GM19324 (cell line): Measurements from ENCODE around the gene JMJD4.

ENCODE experiments used
- ATAC-seq: cut with Tn5 transposase; IDR thresholded peaks from one replicate; pipeline ENCODE4 v1.9.1; 2021; ENCODE audit warnings: mild to moderate bottlenecking, moderate library complexity; ENCODE audit not compliant: unreplicated experiment, low FRiP score

JMJD4 gene, protein sequence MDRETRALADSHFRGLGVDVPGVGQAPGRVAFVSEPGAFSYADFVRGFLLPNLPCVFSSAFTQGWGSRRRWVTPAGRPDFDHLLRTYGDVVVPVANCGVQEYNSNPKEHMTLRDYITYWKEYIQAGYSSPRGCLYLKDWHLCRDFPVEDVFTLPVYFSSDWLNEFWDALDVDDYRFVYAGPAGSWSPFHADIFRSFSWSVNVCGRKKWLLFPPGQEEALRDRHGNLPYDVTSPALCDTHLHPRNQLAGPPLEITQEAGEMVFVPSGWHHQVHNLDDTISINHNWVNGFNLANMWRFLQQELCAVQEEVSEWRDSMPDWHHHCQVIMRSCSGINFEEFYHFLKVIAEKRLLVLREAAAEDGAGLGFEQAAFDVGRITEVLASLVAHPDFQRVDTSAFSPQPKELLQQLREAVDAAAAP

DNA sequence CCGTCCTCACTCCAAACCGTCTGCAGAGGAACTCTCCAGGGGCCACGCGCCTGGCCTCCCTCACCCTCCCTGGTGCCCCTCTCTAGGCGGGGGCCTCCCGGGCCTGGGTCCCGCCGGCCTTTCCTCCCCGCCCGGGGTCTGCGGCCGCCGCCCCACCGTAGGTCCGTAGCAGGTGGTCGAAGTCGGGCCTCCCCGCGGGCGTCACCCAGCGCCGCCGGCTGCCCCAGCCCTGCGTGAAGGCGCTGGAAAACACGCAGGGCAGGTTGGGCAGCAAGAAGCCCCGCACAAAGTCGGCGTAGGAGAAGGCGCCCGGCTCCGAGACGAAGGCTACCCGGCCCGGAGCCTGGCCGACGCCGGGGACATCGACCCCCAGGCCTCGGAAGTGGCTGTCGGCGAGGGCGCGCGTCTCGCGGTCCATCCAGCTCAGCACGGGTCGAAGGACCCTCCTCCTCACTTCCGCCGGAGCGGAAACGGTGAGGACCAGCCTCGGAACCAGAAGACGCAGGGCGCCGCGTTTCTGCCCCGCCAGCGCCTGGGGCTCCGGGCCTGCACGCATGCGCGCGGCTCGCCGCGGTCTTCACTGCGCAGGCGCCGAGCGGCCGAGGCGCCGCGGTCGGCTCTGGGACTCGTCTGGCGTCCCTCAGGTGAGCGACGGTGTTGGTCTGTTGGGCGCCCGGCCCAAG is at the start of gene JMJD4, which contains the start of gene SNAP47:
TSS of gene JMJD4 (minus strand) at position 447 of the 683 bp plus-strand sequence. CDS start at position 418, 29 bp downstream.
TSS of gene SNAP47 (plus strand) at position 580 of the 683 bp plus-strand sequence. CDS start 12,302 bp downstream, outside the sequence.
- peak; percentile 97 for ATAC-seq

DNA sequence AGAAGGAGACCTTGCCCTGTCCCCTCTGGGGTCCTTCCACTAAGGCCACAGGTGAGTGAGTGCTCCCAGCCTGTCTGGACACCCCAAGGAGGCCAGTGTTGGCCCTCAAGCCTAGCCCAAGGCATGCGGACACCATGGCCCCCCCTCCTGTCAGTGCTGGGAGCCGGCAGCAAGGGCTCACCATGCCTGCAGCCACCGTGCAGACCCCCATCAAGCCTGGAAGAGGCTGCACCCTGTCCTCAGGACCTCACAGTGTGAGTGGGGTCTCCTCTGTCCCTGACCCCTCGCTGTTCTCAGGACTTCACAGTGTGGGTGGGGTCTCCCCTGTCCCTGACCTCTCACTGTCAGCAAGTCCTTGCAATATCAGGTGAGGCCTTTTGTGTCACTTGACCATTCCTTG is 47.1 kb upstream of the JMJD4 start:
- ATAC-seq: no peak

DNA sequence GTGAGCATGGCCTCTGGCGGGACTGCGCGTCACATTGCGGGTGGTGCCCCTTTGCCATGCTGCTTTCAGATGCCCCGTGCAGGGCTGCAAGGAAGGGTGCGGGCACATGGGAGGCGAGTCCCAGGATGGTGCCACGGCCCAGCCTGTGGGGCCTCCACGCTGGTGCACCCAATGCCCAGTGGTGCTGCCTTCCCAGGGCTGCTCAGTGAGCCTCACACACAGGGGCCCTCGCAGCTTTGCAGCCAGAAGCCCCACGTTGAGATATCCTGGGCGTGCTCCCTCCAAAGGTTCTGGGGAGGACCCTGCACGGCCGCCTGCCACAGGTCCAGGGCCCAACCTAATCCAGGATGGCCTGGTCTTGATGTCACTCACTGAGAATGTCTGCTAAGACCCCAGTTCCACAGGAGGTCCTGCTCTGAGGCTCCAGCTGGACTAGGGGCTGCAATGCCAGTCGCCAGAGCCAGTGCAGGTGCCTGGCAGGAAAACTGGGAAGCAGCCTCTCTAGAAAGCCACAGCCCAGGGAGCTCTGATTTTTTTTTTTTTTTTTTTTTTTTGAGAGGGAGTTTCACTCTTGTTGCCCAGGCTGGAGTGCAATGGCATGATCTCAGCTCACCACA is 46.3 kb upstream of the JMJD4 start:
- no peak for ATAC-seq

DNA sequence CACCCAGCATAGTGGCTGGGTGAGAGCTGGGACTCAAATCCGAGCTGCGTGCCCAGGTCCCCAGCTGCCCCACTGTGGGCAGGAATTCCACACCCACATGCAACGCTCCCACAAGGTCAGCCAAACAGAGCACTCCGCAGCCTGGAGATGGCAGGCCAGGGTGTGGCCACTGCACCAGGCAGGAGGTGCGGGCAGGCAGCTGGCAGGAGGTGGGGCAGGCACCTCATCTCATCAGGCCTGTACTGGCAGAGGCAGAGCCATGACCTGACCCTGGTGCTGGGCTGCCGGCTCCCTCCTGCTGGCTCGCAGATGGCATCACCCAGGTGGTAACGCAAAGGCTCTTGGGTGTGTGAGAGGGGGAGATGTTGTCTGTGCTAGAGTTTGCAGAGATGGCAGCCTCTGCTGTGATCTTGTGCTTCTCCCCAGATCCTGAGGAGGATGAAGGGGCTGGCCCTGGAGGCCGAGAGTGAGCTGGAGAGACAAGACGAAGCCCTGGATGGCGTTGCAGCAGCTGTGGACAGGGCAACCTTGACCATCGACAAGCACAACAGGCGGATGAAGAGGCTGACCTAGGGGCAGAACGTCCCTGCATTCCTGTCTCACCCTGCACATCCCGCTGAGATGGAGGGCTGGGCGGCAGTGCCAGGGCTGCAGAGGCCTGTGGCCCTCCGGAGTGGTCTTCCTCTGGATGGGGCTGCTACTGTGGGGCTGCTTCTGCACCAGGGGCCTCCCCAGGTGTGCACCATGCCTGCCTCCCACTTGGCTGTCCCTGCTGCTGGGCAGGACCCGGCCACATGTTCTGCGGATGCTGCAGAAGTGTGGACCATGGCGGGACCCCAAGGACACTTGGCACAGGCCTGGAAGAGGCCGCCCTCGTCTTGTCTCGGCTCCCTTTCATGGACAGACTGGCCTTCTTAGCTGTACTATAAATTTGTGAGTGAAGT is 45.3 kb upstream of the JMJD4 start:
- no peak for ATAC-seq

DNA sequence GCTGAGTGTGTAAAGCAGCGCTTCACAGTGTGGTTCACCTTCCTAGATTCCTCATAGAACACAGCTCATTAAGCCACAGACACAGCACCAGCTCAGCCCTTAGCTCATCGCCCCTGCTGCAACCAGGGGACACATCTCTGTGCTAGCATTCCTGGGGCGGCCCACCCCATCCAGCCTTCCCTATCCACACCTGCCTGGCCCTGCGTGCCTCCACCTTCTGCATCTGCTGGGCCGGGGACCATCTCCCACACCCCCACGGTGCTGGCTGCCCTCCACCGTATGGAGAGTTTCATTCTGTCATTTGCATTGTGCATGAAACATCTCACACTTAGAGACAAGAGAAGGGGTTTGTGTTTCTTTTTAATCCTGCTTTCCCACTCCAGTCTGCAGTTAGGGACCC is 44.6 kb upstream of the JMJD4 start:
- ATAC-seq: no peak

DNA sequence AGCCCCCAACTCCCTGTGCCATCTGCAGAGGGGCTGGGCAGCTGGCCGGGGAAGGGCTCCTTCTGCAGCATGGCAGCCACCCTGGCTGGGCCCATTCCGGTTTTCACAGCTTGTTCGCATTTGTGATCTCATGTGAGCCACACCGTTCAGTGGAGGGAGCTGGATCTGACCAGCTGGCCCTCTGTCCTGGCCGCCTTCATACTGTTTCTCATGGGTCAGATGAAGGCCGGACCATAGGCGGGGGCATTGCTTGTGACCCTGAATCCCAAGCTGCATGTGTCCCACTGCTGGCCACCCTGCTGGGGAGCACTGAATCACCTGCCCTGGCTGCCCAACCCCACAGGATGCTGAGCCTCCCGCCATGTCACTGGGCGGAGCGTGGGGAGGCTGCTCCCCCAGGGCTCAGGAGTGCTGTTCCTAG is 43.9 kb upstream of the JMJD4 start:
- no peak for ATAC-seq

DNA sequence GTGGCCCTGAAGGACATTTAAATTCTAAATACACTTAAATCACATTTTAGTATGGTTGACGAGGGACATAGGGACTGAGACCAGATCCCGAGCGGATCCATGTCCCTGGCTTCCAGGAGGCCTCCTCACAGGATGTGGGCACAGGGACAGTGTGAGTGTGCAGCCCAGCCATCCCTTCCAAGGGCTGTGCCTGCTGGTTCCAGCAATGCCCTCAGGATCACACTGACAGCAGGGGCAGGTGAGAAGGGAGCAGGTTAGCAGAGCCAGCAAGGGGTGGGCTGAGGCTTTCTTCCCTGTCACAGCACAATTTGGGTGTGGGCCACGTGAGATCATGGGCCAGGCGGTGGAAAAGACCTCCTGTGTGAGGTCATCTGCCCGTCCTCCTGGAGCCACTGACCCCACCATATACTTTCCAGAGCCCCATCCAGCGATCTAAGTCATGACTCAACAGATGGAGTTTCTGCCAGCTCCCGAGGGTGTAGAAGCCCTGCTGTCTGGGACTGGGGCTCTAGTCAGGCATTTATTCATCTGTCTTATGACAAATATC is 43.4 kb upstream of the JMJD4 start:
- ATAC-seq: no peak

DNA sequence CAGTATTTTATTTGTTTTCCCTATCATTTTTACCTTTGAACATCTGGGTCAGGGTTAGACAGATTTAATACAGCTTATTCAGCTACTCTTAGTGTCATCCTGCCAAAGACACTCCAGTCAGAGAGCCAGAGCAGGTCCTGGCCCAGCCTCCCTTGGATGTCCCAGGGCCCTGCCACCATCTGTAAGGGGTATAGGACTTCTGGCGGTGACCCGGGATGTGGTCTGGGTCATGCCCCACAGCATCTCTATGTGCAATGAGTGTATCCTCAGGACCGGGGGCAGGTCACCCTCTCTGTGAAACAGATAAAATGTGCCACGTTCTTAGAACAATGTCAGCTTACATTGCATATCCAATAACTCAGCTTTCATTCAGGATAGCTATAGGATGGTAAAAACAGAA is 42.5 kb upstream of the JMJD4 start:
- ATAC-seq: no peak

DNA sequence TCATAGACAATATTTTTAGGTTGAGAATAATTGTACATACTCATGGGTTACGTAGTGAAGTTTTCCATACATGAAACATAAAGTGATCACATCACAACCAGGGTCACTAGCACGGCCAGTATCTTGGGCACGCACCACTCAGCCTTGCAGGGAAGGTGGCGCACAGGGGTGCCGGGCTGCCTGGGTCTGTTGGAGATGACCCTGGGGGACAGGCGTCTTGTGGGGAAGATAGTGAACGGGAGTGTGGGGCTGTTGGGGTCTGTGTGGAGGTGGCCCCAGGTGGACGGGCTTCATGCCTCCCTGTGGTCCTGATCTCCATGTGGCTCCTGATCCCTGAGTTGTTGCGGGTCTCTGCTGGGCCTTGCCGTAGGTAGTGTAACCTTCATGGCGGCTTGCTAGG is 42.1 kb upstream of the JMJD4 start:
- no peak for ATAC-seq

DNA sequence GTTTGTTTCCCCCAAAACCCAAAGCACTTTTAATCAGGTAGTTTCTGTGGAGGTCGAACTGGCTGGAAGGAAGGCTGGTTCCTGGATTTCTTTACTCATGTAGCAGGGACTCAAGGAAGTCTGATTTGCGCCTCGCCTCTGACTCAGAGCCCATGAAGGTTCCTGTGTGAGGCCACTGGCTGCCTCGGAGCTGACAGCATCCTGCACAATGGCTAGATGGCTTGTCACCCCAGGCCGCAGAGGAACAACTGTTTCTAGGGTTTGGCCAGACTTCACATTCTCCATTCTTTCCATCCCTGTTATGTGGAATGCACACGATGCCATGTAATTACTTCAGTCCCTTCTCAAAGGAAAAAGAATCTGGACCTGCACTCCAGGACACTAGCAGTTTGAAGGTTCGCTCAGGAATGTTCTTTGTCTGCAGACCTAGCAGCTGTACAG is 41.2 kb upstream of the JMJD4 start:
- ATAC-seq: no peak

DNA sequence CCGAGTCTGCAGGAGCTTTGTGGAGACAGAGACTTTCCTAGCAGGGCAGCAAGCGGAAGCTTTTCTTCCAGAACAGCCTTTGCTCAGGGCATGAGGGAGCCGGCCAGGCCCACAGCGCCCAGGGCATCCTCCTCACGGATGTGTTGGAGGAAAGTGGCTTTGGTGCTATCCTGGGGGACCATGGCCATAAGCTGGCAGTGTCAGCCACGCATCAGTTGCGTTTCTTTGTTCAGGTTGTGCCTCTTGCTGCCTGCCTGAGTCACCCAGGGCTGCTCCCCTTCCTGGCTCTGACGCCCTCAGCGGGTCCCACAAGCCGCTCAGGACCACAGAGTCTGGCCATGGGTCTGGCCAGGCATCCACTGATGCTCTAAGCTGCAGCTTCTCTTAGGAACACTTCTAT is 40.7 kb upstream of the JMJD4 start:
- ATAC-seq: no peak

DNA sequence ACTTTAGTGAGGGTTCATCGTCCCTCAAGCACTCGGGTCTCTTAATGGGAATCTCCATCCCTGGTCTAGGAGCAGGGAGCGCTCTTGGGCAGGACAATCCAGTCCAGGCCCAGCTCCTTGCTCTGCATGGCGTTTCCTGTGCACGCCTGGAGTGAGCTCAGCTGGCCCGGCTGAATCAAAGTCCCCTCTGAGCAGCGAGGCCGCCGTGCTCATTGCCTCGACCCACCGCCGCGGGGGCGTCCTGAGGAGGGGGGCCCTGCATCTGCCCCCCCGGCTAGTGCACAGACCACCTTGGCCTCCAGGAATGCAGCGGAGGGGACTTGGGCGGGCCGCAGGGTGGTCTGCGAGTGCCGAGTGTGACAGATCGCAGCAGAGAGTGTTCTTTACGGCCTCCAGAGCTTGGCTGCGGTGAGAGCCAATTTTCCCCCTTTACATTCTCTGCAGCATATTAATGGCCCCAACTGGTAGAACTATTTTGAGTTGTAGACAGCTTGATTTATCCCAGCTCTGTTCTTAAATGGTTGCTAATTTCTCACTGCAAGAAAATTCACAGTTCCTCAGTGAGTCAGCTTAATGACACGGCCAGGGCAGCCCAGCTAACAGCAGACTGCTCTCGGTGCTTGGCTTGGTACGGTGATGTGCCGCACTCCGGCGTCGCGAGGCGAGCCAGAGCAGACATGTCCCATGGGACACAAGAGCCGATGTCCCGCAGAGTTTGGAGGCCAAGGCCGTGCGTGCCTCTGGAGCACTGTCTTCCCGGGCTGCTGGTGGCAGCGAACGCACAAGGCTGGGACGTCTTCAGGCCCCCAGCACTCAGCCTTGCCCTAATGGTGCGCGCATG is 39.9 kb upstream of the JMJD4 start:
- ATAC-seq: no peak

DNA sequence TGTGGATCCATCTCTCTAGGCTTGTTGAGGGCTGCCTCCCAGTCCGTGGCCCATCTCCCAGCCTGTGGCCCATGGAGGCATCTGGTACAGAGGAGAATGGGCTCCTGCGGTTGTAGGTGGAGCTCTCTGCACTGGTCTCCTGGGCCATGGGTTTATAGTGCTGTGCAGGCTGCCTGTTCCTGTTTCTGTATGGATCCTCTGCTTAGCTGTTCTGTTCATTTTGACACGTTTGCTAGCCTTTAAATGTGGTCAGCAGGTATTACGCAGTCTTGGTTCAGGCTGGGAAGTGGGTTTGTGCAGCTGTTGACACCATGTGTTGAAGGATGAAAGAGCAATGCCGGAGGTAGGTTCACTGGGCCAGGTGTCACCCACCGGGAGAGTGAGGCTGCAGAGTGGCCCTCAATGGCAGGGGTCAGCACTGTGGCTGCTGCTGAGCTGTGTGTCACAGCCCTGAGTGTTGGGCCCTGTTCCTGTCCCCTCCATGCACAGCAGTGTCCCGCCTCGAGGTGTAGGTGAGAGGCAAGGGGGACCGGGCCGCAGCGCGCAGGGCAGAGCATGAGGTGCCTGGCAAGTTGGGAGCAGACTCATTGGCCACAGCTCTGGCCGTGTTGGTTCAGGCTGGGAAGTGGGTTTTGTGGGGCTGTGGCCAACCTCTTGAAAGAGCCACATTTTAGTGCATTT is 39.1 kb upstream of the JMJD4 start:
- ATAC-seq: no peak

DNA sequence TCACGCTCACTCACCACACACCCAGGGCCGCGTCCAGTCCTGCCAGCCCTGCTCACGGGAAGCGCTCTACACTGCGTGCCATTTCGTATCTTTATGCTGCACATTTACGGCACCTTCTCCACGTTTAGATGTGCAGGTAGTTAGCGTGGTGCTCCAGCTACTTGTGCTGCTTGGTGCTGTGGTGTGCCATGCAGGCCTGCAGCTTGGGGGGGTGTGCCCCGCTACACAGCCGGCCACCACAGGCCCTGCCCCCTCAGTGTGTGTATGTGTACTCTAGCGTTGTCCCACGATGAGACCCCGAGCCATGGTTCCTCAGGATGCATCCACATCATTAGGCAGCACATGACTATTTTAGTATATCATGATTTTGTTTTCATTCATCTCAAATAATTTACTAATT is 38.5 kb upstream of the JMJD4 start:
- ATAC-seq: no peak

DNA sequence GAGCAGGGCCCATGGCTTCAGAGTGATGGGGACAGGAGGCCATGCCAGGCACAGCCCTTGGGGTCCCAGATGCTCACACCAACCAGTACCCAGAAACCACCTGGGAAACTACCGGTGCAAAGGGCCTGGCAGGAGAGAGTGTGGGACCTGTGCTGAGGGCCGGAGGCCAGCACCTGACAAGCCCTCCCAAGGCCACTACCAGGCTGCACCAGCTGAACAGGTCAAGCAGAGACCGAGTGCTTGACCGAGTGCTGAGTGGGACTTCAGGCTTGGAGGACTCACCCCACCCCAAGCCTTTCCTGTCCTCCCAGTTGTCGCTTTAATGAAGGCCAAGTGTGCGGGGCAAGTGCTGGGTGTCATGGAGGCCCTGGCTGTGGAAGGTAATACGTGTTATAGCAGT is 36.7 kb upstream of the JMJD4 start:
- ATAC-seq: no peak

DNA sequence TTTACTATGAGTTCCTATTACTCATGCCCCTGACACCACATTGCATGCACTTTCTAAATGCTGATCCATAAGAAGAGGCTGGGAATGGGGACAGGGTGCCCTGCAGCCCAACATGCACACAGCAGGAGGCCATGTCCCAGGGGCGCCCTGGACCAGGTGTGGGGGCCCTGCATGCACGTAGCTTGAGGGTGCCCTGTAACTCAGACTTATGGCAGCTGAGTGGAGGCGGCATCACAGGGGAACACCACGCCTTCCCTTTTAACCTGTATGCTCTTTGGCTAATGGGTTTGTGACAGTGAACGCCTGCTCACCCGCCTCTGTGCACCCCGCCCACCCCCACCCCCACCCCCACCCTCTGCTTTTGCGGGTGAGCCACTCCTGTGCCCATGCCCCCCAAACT is 36.2 kb upstream of the JMJD4 start:
- ATAC-seq: no peak

DNA sequence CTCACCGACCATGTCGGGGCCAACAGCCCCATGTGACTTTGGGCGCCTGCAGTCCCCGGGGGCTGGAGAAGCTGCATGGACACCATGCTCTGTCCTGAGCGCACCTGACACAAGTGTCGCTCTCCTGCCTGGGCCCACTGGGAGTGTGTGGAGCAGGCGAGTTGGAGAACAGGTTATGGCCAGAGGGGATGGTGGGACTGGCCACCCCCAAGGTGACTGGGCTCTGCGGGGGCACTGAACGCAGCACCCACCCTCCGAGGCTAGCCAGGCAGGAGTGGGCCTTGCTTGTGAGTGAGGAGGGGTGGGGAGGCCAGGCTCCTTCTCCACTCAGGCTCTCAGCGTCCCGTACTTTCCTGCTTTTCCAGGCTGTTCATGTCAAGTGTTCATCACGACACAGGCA is 35.7 kb upstream of the JMJD4 start:
- no peak for ATAC-seq

DNA sequence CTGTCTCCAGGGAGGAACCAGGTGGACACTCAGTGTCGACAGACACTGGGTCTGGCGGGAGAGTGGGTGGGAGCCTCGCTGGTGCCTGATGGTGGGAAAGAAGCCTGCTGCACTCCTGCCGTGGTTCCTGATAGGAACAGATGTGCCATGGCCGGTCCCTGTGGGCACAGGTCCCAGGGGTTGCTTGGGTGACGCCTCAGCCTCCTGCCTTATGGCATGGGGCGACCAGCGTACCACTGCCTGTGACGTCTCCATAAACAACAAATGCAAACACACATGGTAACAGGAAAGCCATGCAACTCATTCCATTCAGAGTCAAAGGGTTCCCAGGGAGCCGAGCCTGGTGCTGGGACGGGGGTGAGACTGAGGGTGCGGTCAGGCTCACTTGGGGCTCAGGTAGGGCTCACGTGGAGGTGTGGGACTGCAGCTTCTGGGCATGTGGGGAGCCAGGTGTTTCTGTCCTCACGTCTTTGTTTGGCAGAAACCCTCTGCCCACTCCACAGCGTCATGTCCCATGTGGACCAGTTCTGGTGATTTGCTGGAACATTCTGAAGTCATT is 34.9 kb upstream of the JMJD4 start:
- ATAC-seq: no peak
